GM21737 (cell line): ENCODE measurements around the gene OR5AU1.
"Not testable (repeated sequence)": the region's sequence is repeated elsewhere in the genome, so short reads cannot be mapped to it uniquely, and the experiment has no call there.

Experiments used
- ATAC-seq: cut with Tn5 transposase; IDR thresholded peaks from one replicate; pipeline ENCODE4 v1.9.1; 2021; ENCODE audit warnings: mild to moderate bottlenecking, moderate library complexity; ENCODE audit not compliant: unreplicated experiment

The OR5AU1 gene

GRCh38 chr14:21182166-21182565 is 26.3 kb upstream of the OR5AU1 start:
- ATAC-seq, result no peak

DNA sequence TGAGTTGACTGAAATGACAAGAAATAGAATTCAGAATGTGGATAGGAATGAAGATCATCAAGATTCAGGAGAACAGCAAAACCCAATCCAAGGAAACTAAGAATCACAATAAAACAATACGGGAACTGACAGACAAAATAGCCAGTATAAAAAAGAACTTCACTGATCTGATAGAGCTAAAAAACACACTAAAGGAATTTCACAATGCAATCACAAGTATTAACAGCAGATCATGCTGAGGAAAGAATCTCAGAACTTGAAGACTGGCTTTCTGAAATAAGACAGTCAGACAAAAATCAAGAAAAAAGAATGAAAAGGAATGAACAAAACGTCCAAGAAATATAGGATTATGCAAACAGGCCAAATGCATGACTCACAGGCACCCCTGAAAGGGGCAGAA is 15.3 kb upstream of the OR5AU1 start:
- no peak for ATAC-seq

GRCh38 chr14:21169573-21169972 is 13.7 kb upstream of the OR5AU1 start:
- ATAC-seq, result no peak

GRCh38 chr14:21168055-21168454 is 12.2 kb upstream of the OR5AU1 start:
- no peak for ATAC-seq

DNA sequence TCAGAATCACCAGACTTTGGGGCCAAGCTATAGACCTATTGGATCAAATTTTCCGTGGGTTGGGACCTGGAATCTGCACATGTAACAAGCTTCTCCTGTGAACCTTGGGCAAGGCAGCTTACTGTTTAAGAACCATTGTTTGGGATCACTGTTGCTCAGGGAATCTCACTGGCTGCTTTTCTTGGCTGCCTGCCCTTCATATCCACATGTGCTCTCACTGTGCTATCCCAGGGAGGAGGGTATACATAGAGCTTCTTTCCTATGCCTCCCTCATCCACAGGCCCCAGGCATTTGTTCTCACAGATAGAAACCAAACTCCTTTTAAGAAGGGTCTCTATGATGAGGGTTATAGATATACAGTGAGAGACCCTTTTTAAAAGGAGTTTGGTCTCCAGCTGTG is 9.8 kb upstream of the OR5AU1 start:
- not testable (repeated sequence) for ATAC-seq

GRCh38 chr14:21165002-21165605 is 9.2 kb upstream of the OR5AU1 start:
- not testable (repeated sequence) for ATAC-seq

GRCh38 chr14:21163871-21164291 is 8.0 kb upstream of the OR5AU1 start:
- no peak for ATAC-seq

- ATAC-seq, result no peak
Measured at GRCh38 chr14:21162081-21162480, 6.2 kb upstream of the OR5AU1 start.

GRCh38 chr14:21160061-21160610 is 4.3 kb upstream of the OR5AU1 start:
- no peak for ATAC-seq

- ATAC-seq, result not testable (repeated sequence)
Measured at GRCh38 chr14:21158175-21158574, 2.3 kb upstream of the OR5AU1 start.

DNA sequence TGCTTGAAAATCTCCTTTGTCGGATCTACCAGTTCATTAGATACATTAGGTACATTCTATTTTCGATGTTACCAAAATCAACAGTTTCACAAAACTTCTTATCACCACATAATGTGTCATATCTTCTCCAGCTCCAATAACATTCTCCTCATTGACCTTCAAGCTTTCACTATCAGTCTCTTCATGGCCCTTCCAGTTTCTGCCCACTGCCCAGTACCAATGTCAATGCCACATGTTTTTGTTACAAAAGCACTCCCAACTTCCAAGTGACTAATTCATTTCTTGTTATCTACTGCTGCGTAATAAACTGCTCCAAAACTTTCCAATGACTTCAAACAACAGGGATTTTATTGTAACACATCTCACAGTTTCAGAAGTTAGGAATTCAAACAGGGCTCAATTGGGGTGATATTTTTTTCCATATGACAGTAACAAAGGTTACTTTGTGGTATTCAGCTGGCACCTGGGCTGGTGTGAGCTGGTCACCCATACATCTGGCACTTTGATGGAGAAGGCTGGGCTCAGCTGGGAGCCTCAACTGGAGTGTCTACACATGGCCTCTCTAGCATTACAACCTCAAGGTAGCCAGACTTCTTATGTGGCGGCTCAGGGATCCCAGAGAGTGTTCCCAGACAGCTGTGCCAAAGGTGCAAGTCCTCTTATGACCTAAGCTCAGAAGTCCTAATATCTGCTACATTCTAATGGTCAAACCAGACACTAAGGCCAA is 6.1 kb downstream of the OR5AU1 start:
- ATAC-seq, result no peak

DNA sequence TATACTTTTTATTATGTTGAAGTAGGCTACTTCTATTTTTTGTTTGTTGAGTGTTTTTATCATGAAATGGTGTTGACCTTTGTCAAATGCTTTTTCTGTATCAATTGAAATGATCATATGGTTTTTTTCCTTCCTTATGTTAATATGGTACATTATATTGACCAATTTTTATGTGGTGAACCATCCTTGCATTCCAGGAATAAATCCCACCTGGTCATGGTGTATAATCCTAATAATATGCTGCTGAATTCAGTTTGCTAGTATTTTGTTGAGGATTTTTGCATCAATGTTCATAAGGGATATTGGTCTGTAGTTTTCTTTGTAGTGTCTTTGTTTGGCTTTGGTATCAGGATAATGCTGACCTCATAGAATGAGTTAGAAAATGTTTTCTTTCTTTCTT is 10.4 kb downstream of the OR5AU1 start:
- no peak for ATAC-seq

- ATAC-seq, result no peak
Measured at GRCh38 chr14:21142357-21142756, 13.5 kb downstream of the OR5AU1 start.

DNA sequence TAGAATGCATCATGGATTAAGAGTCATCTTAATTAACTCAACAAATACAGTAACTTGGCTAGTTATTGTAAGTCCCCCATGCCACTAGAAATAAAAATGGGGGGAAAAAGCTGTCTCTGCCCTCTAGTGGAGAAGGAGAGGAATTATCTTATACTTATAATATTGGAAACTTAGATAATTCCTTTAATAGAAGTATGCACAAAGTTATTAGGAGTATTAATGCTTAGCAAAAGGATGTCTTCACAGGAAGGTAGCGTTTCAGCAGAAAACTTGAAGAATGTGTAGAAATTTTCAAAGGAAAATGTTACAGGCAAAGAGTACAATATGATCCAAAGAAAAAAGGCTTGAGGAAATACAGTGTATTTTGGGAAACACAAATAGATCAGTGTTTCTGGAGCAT is 19.8 kb downstream of the OR5AU1 start:
- no peak for ATAC-seq

- ATAC-seq, result no peak
Measured at GRCh38 chr14:21133901-21134300, 22.0 kb downstream of the OR5AU1 start.

GRCh38 chr14:21123429-21123828 is 32.4 kb downstream of the OR5AU1 start:
- no peak for ATAC-seq

DNA sequence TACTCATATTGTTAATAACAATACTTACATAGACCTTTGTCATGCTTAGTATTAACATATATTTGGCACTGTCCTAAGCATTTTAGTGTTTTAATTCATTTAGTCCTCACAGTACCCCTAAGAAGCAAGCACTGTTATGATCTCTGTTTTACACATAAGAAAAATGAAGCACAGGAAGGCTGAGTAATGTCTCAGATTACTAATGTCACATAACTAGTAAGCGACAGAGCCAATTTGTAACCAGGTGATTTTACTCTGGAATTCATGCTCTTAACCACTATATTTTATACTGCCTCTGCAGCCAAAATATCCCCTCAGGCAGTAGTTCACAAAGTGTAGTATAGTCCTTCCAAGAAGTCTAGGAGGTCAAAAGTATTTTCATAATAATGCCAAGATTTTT is 34.7 kb downstream of the OR5AU1 start:
- no peak for ATAC-seq

- no peak for ATAC-seq
Measured at GRCh38 chr14:21120686-21121085, 35.2 kb downstream of the OR5AU1 start.

DNA sequence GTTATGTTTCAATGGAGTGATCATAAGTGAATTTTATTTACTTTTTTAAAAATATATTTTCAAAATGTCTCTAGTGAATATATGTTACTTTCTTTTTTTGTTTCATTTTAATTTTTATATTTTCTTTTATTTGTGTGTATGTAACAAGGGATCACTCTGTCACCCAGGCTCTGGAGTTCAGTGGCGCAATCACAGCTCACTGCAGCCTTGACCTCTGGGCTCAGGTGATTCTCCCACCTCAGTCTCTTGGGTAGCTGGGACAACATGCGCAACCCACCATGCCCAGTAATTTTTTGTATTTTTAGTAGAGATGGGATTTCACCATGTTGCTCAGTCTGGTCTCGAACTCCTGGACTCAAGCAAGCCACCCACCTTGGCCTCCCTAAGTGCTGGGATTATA is 36.9 kb downstream of the OR5AU1 start:
- no peak for ATAC-seq

DNA sequence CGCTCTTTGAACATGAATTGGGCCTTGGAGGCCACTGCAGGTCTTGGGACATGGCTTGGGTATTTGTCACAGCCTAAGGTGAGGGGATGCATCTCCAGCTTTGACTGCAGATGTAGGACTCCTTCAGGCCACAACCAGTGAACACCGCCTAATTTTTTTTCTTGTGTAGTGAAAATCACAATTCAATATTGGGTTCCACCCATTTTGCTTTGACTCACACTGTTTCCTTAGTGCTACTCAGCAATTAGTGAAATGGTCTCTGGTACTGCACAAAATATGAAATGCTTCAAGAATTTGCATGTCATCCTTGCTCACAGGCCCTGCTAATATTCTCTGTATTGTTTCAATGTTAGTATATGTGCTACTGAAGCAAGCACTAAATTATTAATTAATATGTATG is 42.5 kb downstream of the OR5AU1 start:
- ATAC-seq, result no peak

- ATAC-seq, result no peak
Measured at GRCh38 chr14:21112255-21112654, 43.6 kb downstream of the OR5AU1 start.

DNA sequence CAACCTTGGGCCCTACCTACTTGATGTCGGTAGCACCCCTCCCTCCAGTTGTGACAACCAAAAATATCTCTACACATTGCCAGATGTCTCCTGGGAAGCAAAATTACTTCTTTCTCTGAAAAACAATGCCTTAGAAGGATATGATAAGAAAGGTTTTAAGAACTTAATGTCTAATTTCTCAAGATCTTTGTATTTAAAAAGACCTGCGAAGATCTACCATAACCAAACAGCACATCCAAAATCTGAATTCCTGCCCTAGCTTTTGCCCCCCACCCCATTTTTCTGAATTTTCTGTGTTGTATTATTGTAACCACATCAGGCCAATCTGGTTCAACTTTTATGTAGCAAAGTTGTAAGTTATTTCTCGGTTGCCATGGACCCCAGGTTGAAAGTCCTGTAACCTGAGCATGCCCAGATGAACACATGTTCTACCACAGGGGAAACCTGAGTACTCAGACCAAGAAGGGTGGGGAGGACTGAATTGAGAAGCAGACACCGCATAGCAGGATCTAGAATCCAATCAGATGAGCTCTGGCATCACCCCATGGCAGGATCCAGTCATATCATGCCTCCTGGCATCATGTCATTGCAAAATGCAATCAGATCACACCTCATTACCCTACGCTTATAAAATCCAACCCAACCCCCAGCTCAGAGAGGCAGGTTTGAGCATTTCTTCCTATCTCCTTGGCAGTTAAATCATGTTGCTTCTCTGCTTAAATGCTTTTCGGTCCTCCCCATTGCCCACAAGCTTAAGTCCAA is 46.3 kb downstream of the OR5AU1 start:
- no peak for ATAC-seq
